NT2/D1 (cell line): ENCODE measurements around the gene TCF21.

Experiments
- YY1 ChIP-seq: IDR thresholded peaks from 2 replicates; pipeline ENCODE4 v1.6.1; 2011; ENCODE audit not compliant: insufficient read length, insufficient read depth
- ZNF274 ChIP-seq: IDR thresholded peaks from 2 replicates; pipeline ENCODE4 v1.6.1; 2011; ENCODE audit warnings: mild to moderate bottlenecking, low read depth, low read length

DNA sequence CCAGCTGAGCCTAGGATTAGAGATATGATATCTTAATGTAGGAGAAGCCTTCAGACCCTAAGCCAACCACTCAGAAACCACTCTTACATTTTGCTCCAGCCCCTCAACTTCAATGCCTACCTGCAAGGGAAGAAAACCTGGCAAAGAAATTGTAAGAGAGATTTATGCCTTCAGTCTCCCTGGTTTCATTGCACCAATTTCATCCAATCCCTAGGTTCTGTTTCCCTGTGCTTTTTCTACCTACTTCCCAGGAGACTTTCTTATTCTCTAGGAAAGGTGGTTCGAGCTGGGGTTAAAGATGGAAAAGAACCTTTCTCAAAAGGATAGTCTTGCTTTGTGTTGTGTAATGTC lies 1.1 kb upstream of the TCF21 start:
- TF ChIP-seq ZNF274 (no peak), YY1 (no peak)
